Ovary (tissue), 3 donors: Measurements from ENCODE around the gene ADK.

ENCODE experiments used
- CTCF ChIP-seq, 3 donors: fragments of 450-650 bp in 2 of 3; fragments of 200-600 bp in 1 of 3; IDR thresholded peaks; one replicate each; pipeline versions ENCODE4 v1.5.1 to v1.8.0; 2016 to 2022; ENCODE audit warnings: antibody characterized with exemption in 3 of 3, mild to moderate bottlenecking in 1 of 3
- EP300 ChIP-seq: sonication (generic); formaldehyde crosslinking; IDR thresholded peaks from one replicate; pipeline ENCODE4 v1.6.1; 2017; ENCODE audit warnings: antibody characterized with exemption
- donor health status: DM: no; HTN: no; CAD: no.

- TF ChIP-seq CTCF (IDR thresholded peaks at IDR 0.05) (no peak), EP300 (no peak)
Measured at GRCh38 chr10:74548676-74549075, 397.7 kb downstream of the ADK start.
